MCF 10A (cell line): ENCODE data around the gene FAM219A. TPM values are rescaled to one million over a fixed set of nuclear protein-coding genes. Genes with fewer than 3 reads are reported as not detected.
"Not testable (repeated sequence)": the region's sequence is repeated elsewhere in the genome, so short reads cannot be mapped to it uniquely, and the experiment has no call there.

Source experiments
- BruUV-seq: library from RNA; stranded (reverse); fragments of 400-500 nt; replicated peaks from 2 replicates; lab custom pipeline; 2021; lab: Mats Ljungman, UMichigan
- CTCF ChIA-PET: fragments of 300-600 bp; sonication (Branson Sonifier 250); formaldehyde crosslinking; extraction: SDS; loops from one replicate; lab custom pipeline; 2021; ENCODE audit warnings: antibody characterized with exemption, inconsistent platforms; lab: Yijun Ruan, JAX
- POLR2A ChIA-PET: fragments of 300-600, 350-650 bp; sonication (Branson Sonifier 250); formaldehyde crosslinking; extraction: SDS; loops from one replicate; lab custom pipeline; 2020; ENCODE audit warnings: antibody characterized with exemption, inconsistent platforms; lab: Yijun Ruan, JAX
- DNase-seq: peaks from one replicate; pipeline ENCODE4 v3.0.0-alpha.2; 2018; ENCODE audit not compliant: unreplicated experiment
- H3K27ac Mint-ChIP-seq: one replicate; pipeline ENCODE4 v1.8.0; 2022; ENCODE audit warnings: mild to moderate bottlenecking, low read depth, mixed read lengths; ENCODE audit not compliant: unreplicated experiment
- H3K27me3 Mint-ChIP-seq: one replicate; pipeline ENCODE4 v1.8.0; 2022; ENCODE audit warnings: mixed read lengths; ENCODE audit not compliant: insufficient read depth, unreplicated experiment
- H3K36me3 Mint-ChIP-seq: one replicate; pipeline ENCODE4 v1.8.0; 2022; ENCODE audit warnings: mild to moderate bottlenecking, moderate library complexity, mixed read lengths; ENCODE audit not compliant: insufficient read depth, unreplicated experiment
- H3K4me1 Mint-ChIP-seq: one replicate; pipeline ENCODE4 v1.8.0; 2022; ENCODE audit warnings: mixed read lengths; ENCODE audit not compliant: insufficient read depth, unreplicated experiment
- H3K4me3 Mint-ChIP-seq: one replicate; pipeline ENCODE4 v1.8.0; 2022; ENCODE audit warnings: mild to moderate bottlenecking, moderate library complexity, mixed read lengths; ENCODE audit not compliant: unreplicated experiment
- H3K9me3 Mint-ChIP-seq: one replicate; pipeline ENCODE4 v1.8.0; 2022; ENCODE audit warnings: mixed read lengths; ENCODE audit not compliant: unreplicated experiment
- intact Hi-C: fragments of 100-400 bp; cut with micrococcal nuclease; formaldehyde crosslinking; loops from 2 replicates; pipeline ENCODE4 v1.14.1; 2022
- total RNA-seq: library from RNA; stranded (reverse); gene quantifications from 2 replicates; pipeline ENCODE4 v1.2.3, GENCODE V29; 2022
- TF ChIP-seq, protein P1 (sequence below): fragments of 200-600 bp; IDR thresholded peaks from one replicate; pipeline ENCODE4 v1.8.0; 2022; ENCODE audit warnings: antibody characterized with exemption, mild to moderate bottlenecking; ENCODE audit not compliant: unreplicated experiment

Gene FAM219A
- total RNA-seq, 1 experiment from 2014 or later, result 19.3 TPM

DNA sequence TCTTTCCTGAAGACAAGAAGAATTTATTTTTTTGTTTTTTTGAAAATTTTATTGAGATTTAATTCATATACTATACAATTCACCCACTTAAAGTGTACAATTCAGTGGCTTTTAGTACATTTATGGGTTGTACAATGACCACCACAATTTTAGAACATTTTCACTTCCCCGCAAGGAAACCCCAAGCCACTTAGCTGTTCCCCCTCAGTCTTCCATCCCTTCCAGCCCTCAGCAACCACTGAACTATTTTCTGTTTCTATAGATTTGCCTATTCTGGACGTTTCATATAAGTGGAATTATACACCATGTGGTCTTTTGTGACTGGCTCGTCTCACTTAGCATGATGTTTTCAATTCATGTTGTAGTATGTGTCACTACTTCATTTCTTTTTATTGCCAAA lies 28.2 kb upstream of the FAM219A start:
- BruUV-seq, result no TSS peak
- no peak for DNase-seq
- POLR2A ChIA-PET, result no interaction called here
- no peaks in the 10 kb centered on the region for H3K9me3 Mint-ChIP-seq
- H3K36me3 Mint-ChIP-seq, result no peaks in the 10 kb centered on the region
- H3K4me1 Mint-ChIP-seq, result no peaks in the 10 kb centered on the region
- intact Hi-C loops, result no loop called here
- H3K4me3 Mint-ChIP-seq, result no peak overlapping the region
- TF ChIP-seq, protein P1, sequence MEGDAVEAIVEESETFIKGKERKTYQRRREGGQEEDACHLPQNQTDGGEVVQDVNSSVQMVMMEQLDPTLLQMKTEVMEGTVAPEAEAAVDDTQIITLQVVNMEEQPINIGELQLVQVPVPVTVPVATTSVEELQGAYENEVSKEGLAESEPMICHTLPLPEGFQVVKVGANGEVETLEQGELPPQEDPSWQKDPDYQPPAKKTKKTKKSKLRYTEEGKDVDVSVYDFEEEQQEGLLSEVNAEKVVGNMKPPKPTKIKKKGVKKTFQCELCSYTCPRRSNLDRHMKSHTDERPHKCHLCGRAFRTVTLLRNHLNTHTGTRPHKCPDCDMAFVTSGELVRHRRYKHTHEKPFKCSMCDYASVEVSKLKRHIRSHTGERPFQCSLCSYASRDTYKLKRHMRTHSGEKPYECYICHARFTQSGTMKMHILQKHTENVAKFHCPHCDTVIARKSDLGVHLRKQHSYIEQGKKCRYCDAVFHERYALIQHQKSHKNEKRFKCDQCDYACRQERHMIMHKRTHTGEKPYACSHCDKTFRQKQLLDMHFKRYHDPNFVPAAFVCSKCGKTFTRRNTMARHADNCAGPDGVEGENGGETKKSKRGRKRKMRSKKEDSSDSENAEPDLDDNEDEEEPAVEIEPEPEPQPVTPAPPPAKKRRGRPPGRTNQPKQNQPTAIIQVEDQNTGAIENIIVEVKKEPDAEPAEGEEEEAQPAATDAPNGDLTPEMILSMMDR, result no peak
- CTCF ChIA-PET, result no interaction called here
- no peak overlapping the region for H3K27ac Mint-ChIP-seq
- peaks cover 55% of the 10 kb centered on the region for H3K27me3 Mint-ChIP-seq

DNA sequence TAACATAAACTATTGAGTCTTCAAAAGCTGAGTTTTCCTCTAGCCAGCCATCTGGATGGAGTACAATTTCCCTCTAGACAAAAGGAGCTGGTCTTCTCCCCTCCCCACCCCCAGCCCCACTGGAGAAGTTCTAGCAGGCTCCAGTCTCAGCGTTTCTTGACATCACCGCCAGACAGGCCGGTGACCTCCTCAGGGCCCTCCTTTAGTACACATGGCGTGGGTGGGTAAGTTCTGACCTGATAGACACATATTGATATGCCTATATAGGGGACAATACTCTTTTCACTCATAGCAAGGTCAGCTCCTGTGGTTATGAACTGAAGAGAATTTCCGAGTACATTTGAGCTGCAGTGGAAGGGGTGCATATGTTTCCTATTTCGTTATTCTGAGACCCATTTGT lies 27.5 kb upstream of the FAM219A start:
- intact Hi-C loops, result no loop called here
- Mint-ChIP-seq H3K36me3 (no peaks in the 10 kb centered on the region), H3K4me1 (no peaks in the 10 kb centered on the region), H3K4me3 (no peak overlapping the region), H3K27ac (no peak overlapping the region), H3K27me3 (peaks cover 48% of the 10 kb centered on the region), H3K9me3 (no peaks in the 10 kb centered on the region)
- POLR2A ChIA-PET, result no interaction called here
- TF ChIP-seq, protein P1, result no peak
- DNase-seq, result no peak
- CTCF ChIA-PET, result no interaction called here
- BruUV-seq, result no TSS peak

DNA sequence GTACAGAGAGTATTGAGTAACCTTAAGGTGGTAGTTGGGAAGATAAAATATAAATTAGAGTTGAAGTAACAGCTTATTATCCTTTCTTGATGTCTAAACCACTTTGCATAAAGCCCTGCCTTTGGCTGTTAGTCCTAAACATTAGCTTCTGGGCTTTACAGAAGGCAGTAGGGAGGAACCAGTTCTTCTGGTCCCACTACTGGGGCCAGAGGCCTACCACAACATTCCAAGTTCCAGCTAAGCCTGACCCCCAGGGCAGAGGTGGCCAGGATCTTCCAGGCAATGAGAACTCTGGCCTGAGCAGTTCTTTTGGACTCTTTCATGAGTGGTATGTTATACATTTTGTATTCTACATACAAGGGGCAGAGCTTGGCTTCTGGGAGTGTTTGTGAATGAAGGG lies 26.3 kb upstream of the FAM219A start:
- BruUV-seq, result no TSS peak
- H3K4me1 Mint-ChIP-seq, result no peaks in the 10 kb centered on the region
- no peak overlapping the region for H3K4me3 Mint-ChIP-seq
- peaks cover 40% of the 10 kb centered on the region for H3K27me3 Mint-ChIP-seq
- H3K9me3 Mint-ChIP-seq, result no peaks in the 10 kb centered on the region
- no peak for DNase-seq
- ChIA-PET POLR2A (no interaction called here), CTCF (interaction anchor here (1.2 kb wide), 1 partner anchor 16 kb away, joined by 3 read pairs; no protein-coding TSS in a partner anchor)
- TF ChIP-seq, protein P1, result no peak
- H3K27ac Mint-ChIP-seq, result no peak overlapping the region
- intact Hi-C loops, result no loop called here
- H3K36me3 Mint-ChIP-seq, result no peaks in the 10 kb centered on the region

DNA sequence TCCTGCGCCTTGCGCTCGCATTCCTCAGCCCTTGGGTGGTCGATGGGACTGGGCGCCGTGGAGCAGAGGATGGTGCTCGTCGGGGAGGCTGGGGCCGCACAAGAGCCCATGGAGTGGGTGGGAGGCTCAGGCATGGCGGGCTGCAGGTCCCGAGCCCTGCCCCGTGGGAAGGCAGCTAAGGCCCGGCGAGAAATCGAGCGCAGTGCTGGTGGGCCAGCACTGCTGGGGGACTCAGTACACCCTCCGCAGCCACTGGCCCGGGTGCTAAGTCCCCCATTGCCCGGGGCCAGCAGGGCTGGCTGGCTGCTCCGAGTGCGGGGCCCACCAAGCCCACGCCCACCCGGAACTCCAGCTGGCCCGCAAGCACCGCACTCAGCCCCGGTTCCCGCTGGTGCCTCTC lies 24.4 kb upstream of the FAM219A start:
- intact Hi-C loops, BruUV-seq, DNase-seq, POLR2A ChIA-PET, H3K36me3 Mint-ChIP-seq, H3K27ac Mint-ChIP-seq, H3K4me1 Mint-ChIP-seq, CTCF ChIA-PET, H3K4me3 Mint-ChIP-seq, H3K9me3 Mint-ChIP-seq: not testable (repeated sequence)
- peaks cover 40% of the 10 kb centered on the region for H3K27me3 Mint-ChIP-seq

DNA sequence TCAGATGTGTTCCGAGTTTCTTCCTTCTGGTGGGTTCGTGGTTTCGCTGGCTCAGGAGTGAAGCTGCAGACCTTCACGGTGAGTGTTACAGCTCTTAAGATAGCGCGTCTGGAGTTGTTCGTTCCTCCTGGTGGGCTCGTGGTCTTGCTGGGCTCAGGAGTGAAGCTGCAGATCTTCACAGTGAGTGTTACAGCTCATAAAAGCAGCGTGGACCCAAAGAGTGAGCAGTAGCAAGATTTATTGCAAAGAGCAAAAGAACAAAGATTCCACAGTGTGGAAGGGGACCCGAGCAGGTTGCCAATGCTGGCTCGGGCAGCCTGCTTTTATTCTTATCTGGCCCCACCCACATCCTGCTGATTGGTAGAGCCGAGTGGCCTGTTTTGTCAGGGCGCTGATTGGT lies 23.2 kb upstream of the FAM219A start:
- BruUV-seq, POLR2A ChIA-PET, H3K4me3 Mint-ChIP-seq, DNase-seq, intact Hi-C loops, H3K27ac Mint-ChIP-seq, H3K9me3 Mint-ChIP-seq, H3K36me3 Mint-ChIP-seq, H3K4me1 Mint-ChIP-seq: not testable (repeated sequence)
- CTCF ChIA-PET, result interaction anchor here (0.7 kb wide), 1 partner anchor 59 kb away, joined by 3 read pairs; no protein-coding TSS in a partner anchor
- H3K27me3 Mint-ChIP-seq, result peaks cover 40% of the 10 kb centered on the region
